Measurements from ENCODE around the gene TAAR9. TPM values are rescaled to one million over a fixed set of nuclear protein-coding genes. Genes with fewer than 3 reads are reported as not detected.

Gene TAAR9
- polyA plus RNA-seq, result not detected in 3 replicates
- not detected for polyA plus RNA-seq (2011; ENCODE audit: low read depth)
- polyA plus RNA-seq (2011; cell fraction: cytosol; rRNA removed), result not detected in 2 replicates
- not detected in 2 replicates for polyA plus RNA-seq (2011; cell fraction: nucleus; rRNA removed)
- not detected in 2 replicates for polyA plus RNA-seq (2012; ENCODE audit: low replicate concordance)
- polyA minus RNA-seq, result not detected in 3 replicates
- polyA minus RNA-seq (2011; cell fraction: cytosol; rRNA and poly(A)+ RNA removed), result not detected
- polyA minus RNA-seq (2011; cell fraction: nucleus; rRNA and poly(A)+ RNA removed), result not detected in 2 replicates

GRCh38 chr6:132537977-132538376 is at the start of gene TAAR9:
TAAR9 (plus strand) TSS chr6:132538277; CDS start chr6:132538290, 13 bp downstream.
- Histone ChIP-seq H3K4me3 (ENCODE audit: control insufficient read depth in 2 of 3, extremely low read depth in 1 of 3, insufficient read depth in 2 of 3, low read depth in 1 of 3, low read length in 3 of 3) (no peak within 1 kb of the TSS), H3K79me2 (ENCODE audit: control insufficient read depth, insufficient read depth, low read length) (no peaks in the 10 kb centered on the region), H3K27ac (ENCODE audit: control insufficient read depth, insufficient read depth, low read length) (no peak within 1 kb of the TSS), H3K36me3 (ENCODE audit: control insufficient read depth in 2 of 2, extremely low read depth in 1 of 2, insufficient read depth in 2 of 2, low read length in 2 of 2) (no peaks in the 10 kb centered on the region), H3K9ac (ENCODE audit: control insufficient read depth, extremely low read depth, insufficient read depth, low read length) (no peak within 1 kb of the TSS), H2AFZ (ENCODE audit: control insufficient read depth, low read length) (no peak within 1 kb of the TSS), H3K9me1 (ENCODE audit: control insufficient read depth, extremely low read depth, insufficient read depth, low read length) (no peaks in the 10 kb centered on the region), H3K27me3 (ENCODE audit: control insufficient read depth, extremely low read depth, insufficient read depth, low read length) (peaks cover 4% of the 10 kb centered on the region), H3K4me2 (ENCODE audit: control insufficient read depth, extremely low read depth, insufficient read depth, low read depth, low read length) (no peak within 1 kb of the TSS), H4K20me1 (ENCODE audit: control insufficient read depth, extremely low read depth, insufficient read depth, low read length) (no peaks in the 10 kb centered on the region), H3K4me1 (ENCODE audit: control insufficient read depth, extremely low read depth, insufficient read depth, low read length) (no peaks in the 10 kb centered on the region), H3K9me3 (ENCODE audit: control insufficient read depth, low read depth, low read length) (no peaks in the 10 kb centered on the region)
- dilution Hi-C loops (cut with MboI; ENCODE audit: extremely low pct_ligation_motif_present, low sequenced_read_pairs), result no loop called here
- TF ChIP-seq, protein P1, sequence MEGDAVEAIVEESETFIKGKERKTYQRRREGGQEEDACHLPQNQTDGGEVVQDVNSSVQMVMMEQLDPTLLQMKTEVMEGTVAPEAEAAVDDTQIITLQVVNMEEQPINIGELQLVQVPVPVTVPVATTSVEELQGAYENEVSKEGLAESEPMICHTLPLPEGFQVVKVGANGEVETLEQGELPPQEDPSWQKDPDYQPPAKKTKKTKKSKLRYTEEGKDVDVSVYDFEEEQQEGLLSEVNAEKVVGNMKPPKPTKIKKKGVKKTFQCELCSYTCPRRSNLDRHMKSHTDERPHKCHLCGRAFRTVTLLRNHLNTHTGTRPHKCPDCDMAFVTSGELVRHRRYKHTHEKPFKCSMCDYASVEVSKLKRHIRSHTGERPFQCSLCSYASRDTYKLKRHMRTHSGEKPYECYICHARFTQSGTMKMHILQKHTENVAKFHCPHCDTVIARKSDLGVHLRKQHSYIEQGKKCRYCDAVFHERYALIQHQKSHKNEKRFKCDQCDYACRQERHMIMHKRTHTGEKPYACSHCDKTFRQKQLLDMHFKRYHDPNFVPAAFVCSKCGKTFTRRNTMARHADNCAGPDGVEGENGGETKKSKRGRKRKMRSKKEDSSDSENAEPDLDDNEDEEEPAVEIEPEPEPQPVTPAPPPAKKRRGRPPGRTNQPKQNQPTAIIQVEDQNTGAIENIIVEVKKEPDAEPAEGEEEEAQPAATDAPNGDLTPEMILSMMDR (optimal IDR thresholded peaks at IDR 0.05 in 1 of 3, IDR thresholded peaks at IDR 0.05 in 1 of 3, conservative IDR thresholded peaks at IDR 0.05 in 1 of 3; ENCODE audit: extremely low read depth in 1 of 3, insufficient read depth in 2 of 3, low read length in 3 of 3), result no peak
- no peak for TF ChIP-seq EZH2 (IDR thresholded peaks at IDR 0.05; ENCODE audit: low read length)
- DNase-seq (ENCODE audit: low read depth, low spot score), result no peak
- FAIRE-seq, result no peak

- no peak for FAIRE-seq
- Histone ChIP-seq H3K4me2 (ENCODE audit: control insufficient read depth, extremely low read depth, insufficient read depth, low read depth, low read length) (no peak overlapping the region), H3K4me1 (ENCODE audit: control insufficient read depth, extremely low read depth, insufficient read depth, low read length) (no peaks in the 10 kb centered on the region), H3K9me1 (ENCODE audit: control insufficient read depth, extremely low read depth, insufficient read depth, low read length) (no peaks in the 10 kb centered on the region), H3K9me3 (ENCODE audit: control insufficient read depth, low read depth, low read length) (no peaks in the 10 kb centered on the region), H3K36me3 (ENCODE audit: control insufficient read depth in 2 of 2, extremely low read depth in 1 of 2, insufficient read depth in 2 of 2, low read length in 2 of 2) (peaks cover 0 to 2% of the 10 kb centered on the region in 2 experiments), H3K9ac (ENCODE audit: control insufficient read depth, extremely low read depth, insufficient read depth, low read length) (no peak overlapping the region), H3K27ac (ENCODE audit: control insufficient read depth, insufficient read depth, low read length) (no peak overlapping the region), H3K79me2 (ENCODE audit: control insufficient read depth, insufficient read depth, low read length) (peaks cover 40% of the 10 kb centered on the region), H3K27me3 (ENCODE audit: control insufficient read depth, extremely low read depth, insufficient read depth, low read length) (no peaks in the 10 kb centered on the region), H4K20me1 (ENCODE audit: control insufficient read depth, extremely low read depth, insufficient read depth, low read length) (peaks cover 2% of the 10 kb centered on the region), H2AFZ (ENCODE audit: control insufficient read depth, low read length) (no peak overlapping the region), H3K4me3 (ENCODE audit: control insufficient read depth in 2 of 3, extremely low read depth in 1 of 3, insufficient read depth in 2 of 3, low read depth in 1 of 3, low read length in 3 of 3) (no peak overlapping the region)
- no peak for DNase-seq (ENCODE audit: low read depth, low spot score)
- no peak for TF ChIP-seq EZH2 (IDR thresholded peaks at IDR 0.05; ENCODE audit: low read length)
- TF ChIP-seq, protein P1 (optimal IDR thresholded peaks at IDR 0.05 in 1 of 3, IDR thresholded peaks at IDR 0.05 in 1 of 3, conservative IDR thresholded peaks at IDR 0.05 in 1 of 3; ENCODE audit: extremely low read depth in 1 of 3, insufficient read depth in 2 of 3, low read length in 3 of 3), result no peak
- dilution Hi-C loops (cut with MboI; ENCODE audit: extremely low pct_ligation_motif_present, low sequenced_read_pairs), result no loop called here
Observed at GRCh38 chr6:132489376-132489775, 48.7 kb upstream of the TAAR9 start.
